DMS53 (cell line): ENCODE measurements around the gene MAP3K15.
A peak's percentile ranks its signal among the peaks of the same experiment; 100 is the strongest.
"Not testable (repeated sequence)": the region's sequence is repeated elsewhere in the genome, so short reads cannot be mapped to it uniquely, and the experiment has no call there.

Source experiments
- DNase-seq: peaks from one replicate; lab custom pipeline; 2025; lab: John Stamatoyannopoulos, UW

MAP3K15 gene

GRCh38 chrX:19540076-19540475 is 24.8 kb upstream of the MAP3K15 start:
- no peak for DNase-seq

- DNase-seq: no peak
Observed at GRCh38 chrX:19539665-19540064, 24.4 kb upstream of the MAP3K15 start.

GRCh38 chrX:19535476-19535875 is 20.2 kb upstream of the MAP3K15 start:
- DNase-seq: peak; percentile 82

- DNase-seq: peak; percentile 54
Observed at GRCh38 chrX:19532709-19533108, 17.4 kb upstream of the MAP3K15 start.

GRCh38 chrX:19517965-19518364 is 2.7 kb upstream of the MAP3K15 start:
- no peak for DNase-seq

GRCh38 chrX:19515615-19516105 is 352 bp upstream of the MAP3K15 start:
- DNase-seq: peak; percentile 37

- peak; percentile 83 for DNase-seq
Observed at GRCh38 chrX:19513383-19513782, 1.9 kb downstream of the MAP3K15 start.

GRCh38 chrX:19512961-19513360 is 2.3 kb downstream of the MAP3K15 start:
- DNase-seq: peak; percentile 51

- no peak for DNase-seq
Observed at GRCh38 chrX:19512359-19512758, 2.9 kb downstream of the MAP3K15 start.

GRCh38 chrX:19511796-19512195 is 3.5 kb downstream of the MAP3K15 start:
- not testable (repeated sequence) for DNase-seq

- no peak for DNase-seq
Observed at GRCh38 chrX:19496711-19497110, 18.6 kb downstream of the MAP3K15 start.

GRCh38 chrX:19487520-19488200 is 27.6 kb downstream of the MAP3K15 start:
- peak; percentile 27 for DNase-seq

- no peak for DNase-seq
Observed at GRCh38 chrX:19479458-19479857, 35.9 kb downstream of the MAP3K15 start.

GRCh38 chrX:19468383-19468782 is 46.9 kb downstream of the MAP3K15 start:
- not testable (repeated sequence) for DNase-seq

GRCh38 chrX:19462879-19463278 is 52.4 kb downstream of the MAP3K15 start:
- peak; percentile 4 for DNase-seq

GRCh38 chrX:19462231-19462630 is 53.1 kb downstream of the MAP3K15 start:
- DNase-seq: no peak

GRCh38 chrX:19457662-19458061 is 57.6 kb downstream of the MAP3K15 start:
- no peak for DNase-seq

GRCh38 chrX:19448077-19448476 is 67.2 kb downstream of the MAP3K15 start:
- peak; percentile 57 for DNase-seq

- DNase-seq: no peak
Observed at GRCh38 chrX:19446397-19446796, 68.9 kb downstream of the MAP3K15 start.

GRCh38 chrX:19445772-19446171 is 69.5 kb downstream of the MAP3K15 start:
- not testable (repeated sequence) for DNase-seq

- peak; percentile 2 for DNase-seq
Observed at GRCh38 chrX:19443869-19444526, 71.3 kb downstream of the MAP3K15 start.

GRCh38 chrX:19440713-19441112 is 74.6 kb downstream of the MAP3K15 start:
- no peak for DNase-seq

- not testable (repeated sequence) for DNase-seq
Observed at GRCh38 chrX:19422661-19423060, 92.6 kb downstream of the MAP3K15 start.
